HG03558 (cell line): ENCODE data around the gene RBM8A.
"Not testable (repeated sequence)": the region's sequence is repeated elsewhere in the genome, so short reads cannot be mapped to it uniquely, and the experiment has no call there.

Experiments used
- ATAC-seq: cut with Tn5 transposase; IDR thresholded peaks from one replicate; pipeline ENCODE4 v1.9.1; 2021; ENCODE audit warnings: moderate number of reproducible peaks; ENCODE audit not compliant: unreplicated experiment; ENCODE audit errors: extremely low read depth

RBM8A gene

GRCh38 chr1:145956781-145957442 is 29.6 kb upstream of the RBM8A start:
- ATAC-seq = no peak

- no peak for ATAC-seq
Measured at GRCh38 chr1:145956361-145956760, 29.1 kb upstream of the RBM8A start.

- no peak for ATAC-seq
Measured at GRCh38 chr1:145955436-145955835, 28.2 kb upstream of the RBM8A start.

GRCh38 chr1:145953861-145954260 is 26.6 kb upstream of the RBM8A start:
- ATAC-seq = no peak

GRCh38 chr1:145952903-145953302 is 25.6 kb upstream of the RBM8A start:
- no peak for ATAC-seq

GRCh38 chr1:145951526-145951925 is 24.2 kb upstream of the RBM8A start:
- ATAC-seq = no peak

- ATAC-seq = no peak
Measured at GRCh38 chr1:145949219-145949618, 21.9 kb upstream of the RBM8A start.

- ATAC-seq = no peak
Measured at GRCh38 chr1:145947551-145947950, 20.3 kb upstream of the RBM8A start.

- no peak for ATAC-seq
Measured at GRCh38 chr1:145946477-145946986, 19.2 kb upstream of the RBM8A start.

- ATAC-seq = no peak
Measured at GRCh38 chr1:145944532-145944931, 17.2 kb upstream of the RBM8A start.

- ATAC-seq = no peak
Measured at GRCh38 chr1:145942871-145943270, 15.6 kb upstream of the RBM8A start.

- ATAC-seq = no peak
Measured at GRCh38 chr1:145942405-145942804, 15.1 kb upstream of the RBM8A start.

GRCh38 chr1:145937436-145937835 is 10.2 kb upstream of the RBM8A start:
- ATAC-seq = no peak

- ATAC-seq = no peak
Measured at GRCh38 chr1:145936247-145936646, 9.0 kb upstream of the RBM8A start.

GRCh38 chr1:145935708-145936107 is 8.4 kb upstream of the RBM8A start:
- no peak for ATAC-seq

- ATAC-seq = not testable (repeated sequence)
Measured at GRCh38 chr1:145932522-145933009, 5.3 kb upstream of the RBM8A start.

GRCh38 chr1:145927916-145928643 is 796 bp upstream of the RBM8A start:
- no peak for ATAC-seq

- no peak for ATAC-seq
Measured at GRCh38 chr1:145926686-145927062, 610 bp downstream of the RBM8A start.

GRCh38 chr1:145922266-145922665 is 5.0 kb downstream of the RBM8A start:
- ATAC-seq = no peak

GRCh38 chr1:145920297-145920696 is 7.0 kb downstream of the RBM8A start:
- ATAC-seq = not testable (repeated sequence)
